ENCODE data around the gene NDUFA12.

Gene NDUFA12

GRCh38 chr12:94982456-94982855, 21.0 kb downstream of the NDUFA12 start:
- H3K27me3 ChIP-seq: no peaks in the 10 kb centered on the region
- no peaks in the 10 kb centered on the region for H3K9me3 ChIP-seq
- H3K4me1 ChIP-seq (ENCODE audit: control insufficient read depth in 1 of 2, insufficient read depth in 1 of 2, low read depth in 1 of 2, low read length in 1 of 2): no peaks in the 10 kb centered on the region
- H3K4me3 ChIP-seq (ENCODE audit: low read depth in 1 of 2, low read length in 1 of 2): no peak overlapping the region
- H3K27ac ChIP-seq: no peak overlapping the region
- TF ChIP-seq CTCF (IDR thresholded peaks at IDR 0.05): no peak
- peaks cover 4% of the 10 kb centered on the region for H3K36me3 ChIP-seq

GRCh38 chr12:94980577-94980976, 22.9 kb downstream of the NDUFA12 start:
- no peaks in the 10 kb centered on the region for H3K9me3 ChIP-seq
- no peaks in the 10 kb centered on the region for H3K4me1 ChIP-seq (ENCODE audit: control insufficient read depth in 1 of 2, insufficient read depth in 1 of 2, low read depth in 1 of 2, low read length in 1 of 2)
- H3K36me3 ChIP-seq: peaks cover 4% of the 10 kb centered on the region
- no peak overlapping the region for H3K4me3 ChIP-seq (ENCODE audit: low read depth in 1 of 2, low read length in 1 of 2)
- no peak for TF ChIP-seq CTCF (IDR thresholded peaks at IDR 0.05)
- no peaks in the 10 kb centered on the region for H3K27me3 ChIP-seq
- no peak overlapping the region for H3K27ac ChIP-seq

GRCh38 chr12:94979941-94980340, 23.6 kb downstream of the NDUFA12 start:
- H3K4me1 ChIP-seq (ENCODE audit: control insufficient read depth in 1 of 2, insufficient read depth in 1 of 2, low read depth in 1 of 2, low read length in 1 of 2): no peaks in the 10 kb centered on the region
- no peaks in the 10 kb centered on the region for H3K9me3 ChIP-seq
- no peak overlapping the region for H3K27ac ChIP-seq
- no peak overlapping the region for H3K4me3 ChIP-seq (ENCODE audit: low read depth in 1 of 2, low read length in 1 of 2)
- TF ChIP-seq CTCF (IDR thresholded peaks at IDR 0.05): no peak
- peaks cover 4% of the 10 kb centered on the region for H3K36me3 ChIP-seq
- no peaks in the 10 kb centered on the region for H3K27me3 ChIP-seq

GRCh38 chr12:94977766-94978468, 25.6 kb downstream of the NDUFA12 start:
- H3K4me3 ChIP-seq (ENCODE audit: low read depth in 1 of 2, low read length in 1 of 2): no peak overlapping the region
- no peaks in the 10 kb centered on the region for H3K27me3 ChIP-seq
- no peak overlapping the region for H3K27ac ChIP-seq
- H3K9me3 ChIP-seq: no peaks in the 10 kb centered on the region
- no peak for TF ChIP-seq CTCF (IDR thresholded peaks at IDR 0.05)
- no peaks in the 10 kb centered on the region for H3K4me1 ChIP-seq (ENCODE audit: control insufficient read depth in 1 of 2, insufficient read depth in 1 of 2, low read depth in 1 of 2, low read length in 1 of 2)
- no peaks in the 10 kb centered on the region for H3K36me3 ChIP-seq

- no peak for TF ChIP-seq CTCF (IDR thresholded peaks at IDR 0.05)
- H3K27ac ChIP-seq: no peak overlapping the region
- H3K4me1 ChIP-seq (ENCODE audit: control insufficient read depth in 1 of 2, insufficient read depth in 1 of 2, low read depth in 1 of 2, low read length in 1 of 2): no peaks in the 10 kb centered on the region
- H3K27me3 ChIP-seq: no peaks in the 10 kb centered on the region
- H3K36me3 ChIP-seq: peaks cover 6% of the 10 kb centered on the region
- H3K4me3 ChIP-seq (ENCODE audit: low read depth in 1 of 2, low read length in 1 of 2): no peak overlapping the region
- H3K9me3 ChIP-seq: no peaks in the 10 kb centered on the region
These were observed 30.3 kb downstream of the NDUFA12 start for GRCh38 chr12:94973221-94973620.

Measured in neutrophil (primary cell).